ENCODE measurements around the gene RSPH10B2.
"Not testable (repeated sequence)": the region's sequence is repeated elsewhere in the genome, so short reads cannot be mapped to it uniquely, and the experiment has no call there.

DNA sequence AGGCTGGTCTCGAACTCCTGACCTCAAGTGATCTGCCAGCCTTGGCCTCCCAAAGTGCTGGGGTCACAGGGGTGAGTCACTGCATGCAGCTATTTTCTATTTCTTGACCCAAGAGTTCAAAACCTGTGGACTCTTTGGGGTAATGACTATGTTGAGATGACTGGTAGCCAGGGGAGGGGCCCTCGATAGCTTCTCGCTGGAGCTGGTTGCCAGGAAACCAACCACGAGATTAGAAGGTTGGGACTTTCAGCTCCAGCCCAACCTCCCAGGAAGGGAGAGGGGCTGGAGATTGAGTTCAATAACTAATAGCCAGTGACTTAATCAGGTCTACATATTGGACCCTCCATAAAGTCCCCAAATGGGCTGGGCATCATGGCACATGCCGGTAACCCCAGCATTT lies 43.3 kb downstream of the RSPH10B2 start:
- TF ChIP-seq, protein P1, sequence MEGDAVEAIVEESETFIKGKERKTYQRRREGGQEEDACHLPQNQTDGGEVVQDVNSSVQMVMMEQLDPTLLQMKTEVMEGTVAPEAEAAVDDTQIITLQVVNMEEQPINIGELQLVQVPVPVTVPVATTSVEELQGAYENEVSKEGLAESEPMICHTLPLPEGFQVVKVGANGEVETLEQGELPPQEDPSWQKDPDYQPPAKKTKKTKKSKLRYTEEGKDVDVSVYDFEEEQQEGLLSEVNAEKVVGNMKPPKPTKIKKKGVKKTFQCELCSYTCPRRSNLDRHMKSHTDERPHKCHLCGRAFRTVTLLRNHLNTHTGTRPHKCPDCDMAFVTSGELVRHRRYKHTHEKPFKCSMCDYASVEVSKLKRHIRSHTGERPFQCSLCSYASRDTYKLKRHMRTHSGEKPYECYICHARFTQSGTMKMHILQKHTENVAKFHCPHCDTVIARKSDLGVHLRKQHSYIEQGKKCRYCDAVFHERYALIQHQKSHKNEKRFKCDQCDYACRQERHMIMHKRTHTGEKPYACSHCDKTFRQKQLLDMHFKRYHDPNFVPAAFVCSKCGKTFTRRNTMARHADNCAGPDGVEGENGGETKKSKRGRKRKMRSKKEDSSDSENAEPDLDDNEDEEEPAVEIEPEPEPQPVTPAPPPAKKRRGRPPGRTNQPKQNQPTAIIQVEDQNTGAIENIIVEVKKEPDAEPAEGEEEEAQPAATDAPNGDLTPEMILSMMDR (IDR thresholded peaks at IDR 0.05), result not testable (repeated sequence)
- not testable (repeated sequence) for TF ChIP-seq POLR2A, POLR2AphosphoS5 (IDR thresholded peaks at IDR 0.05)

Data from breast epithelium (tissue), 3 donors.